MM.1S (cell line): ENCODE data around the gene MED13.

Experiments used
- CTCF ChIP-seq: fragments of 300-600 bp; sonication (generic); IDR thresholded peaks from 2 replicates; pipeline ENCODE4 v1.5.1; 2016; ENCODE audit warnings: antibody characterized with exemption, low read length, mixed read lengths
- EZH2 ChIP-seq: fragments of 300-600 bp; sonication (generic); optimal IDR thresholded peaks from 2 replicates; pipeline ENCODE3; 2017; ENCODE audit warnings: low read depth, mild to moderate bottlenecking, antibody characterized with exemption, low read length, mixed read lengths

DNA sequence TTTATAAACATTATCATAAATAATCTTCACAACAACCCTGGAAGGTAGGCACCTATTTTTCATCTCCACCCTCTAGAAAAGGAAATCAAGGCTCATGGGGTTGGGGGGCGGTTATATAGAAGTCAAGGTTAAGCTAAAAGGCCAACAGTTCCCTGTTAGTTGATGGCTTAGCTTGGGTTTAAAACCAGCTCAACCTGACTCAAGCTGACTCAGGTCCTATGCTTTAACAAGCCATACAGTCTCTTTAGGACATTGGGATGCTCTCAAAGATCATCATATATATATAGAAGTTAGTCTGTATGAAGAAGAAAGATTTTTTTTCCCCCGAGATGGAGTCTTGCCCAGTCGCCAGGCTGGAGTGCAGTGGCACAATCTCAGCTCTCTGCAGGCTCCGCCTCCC, 44.8 kb upstream of the MED13 start:
- no peak for TF ChIP-seq EZH2
- TF ChIP-seq CTCF: no peak
